ENCODE data around the gene PARD3.

DNA sequence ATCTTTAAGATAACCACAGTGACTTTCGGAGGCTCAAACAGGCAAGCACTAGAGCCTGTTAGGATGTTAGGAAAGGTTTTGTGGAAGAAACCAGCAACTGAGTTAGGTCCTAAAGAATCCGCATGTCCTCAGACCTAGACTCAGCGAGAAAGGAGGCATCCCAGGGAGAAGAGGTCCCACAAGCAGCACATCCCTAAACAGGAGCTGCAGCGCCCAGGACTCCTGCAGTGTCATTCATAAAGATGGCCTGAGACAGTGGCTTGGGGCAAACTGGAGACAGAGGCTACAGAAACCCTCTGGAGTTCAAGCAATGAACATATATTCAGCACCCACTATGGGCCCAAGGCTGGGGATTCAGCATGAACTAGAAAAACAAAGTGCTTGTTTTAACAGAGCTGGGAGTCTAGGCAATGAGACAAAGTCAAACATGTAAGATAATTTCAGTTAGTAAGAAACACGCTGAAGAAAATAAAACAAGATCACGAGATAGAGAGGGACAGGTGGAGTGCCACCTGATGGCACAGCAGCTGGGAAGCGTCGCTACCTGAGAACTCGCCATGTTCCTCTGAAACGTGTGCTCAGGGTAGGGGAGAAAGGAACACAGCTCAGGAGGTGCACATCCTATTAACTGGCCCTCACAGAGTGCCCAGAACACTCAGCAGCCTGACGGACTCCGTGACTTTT lies 48.1 kb downstream of the PARD3 start:
- TF ChIP-seq CTCF (IDR thresholded peaks at IDR 0.05), result no peak
- no peak for TF ChIP-seq POLR2A (IDR thresholded peaks at IDR 0.05)
